ENCODE results near the gene ZMYND19.
"Not testable (repeated sequence)": the region's sequence is repeated elsewhere in the genome, so short reads cannot be mapped to it uniquely, and the experiment has no call there.

The ZMYND19 gene

DNA sequence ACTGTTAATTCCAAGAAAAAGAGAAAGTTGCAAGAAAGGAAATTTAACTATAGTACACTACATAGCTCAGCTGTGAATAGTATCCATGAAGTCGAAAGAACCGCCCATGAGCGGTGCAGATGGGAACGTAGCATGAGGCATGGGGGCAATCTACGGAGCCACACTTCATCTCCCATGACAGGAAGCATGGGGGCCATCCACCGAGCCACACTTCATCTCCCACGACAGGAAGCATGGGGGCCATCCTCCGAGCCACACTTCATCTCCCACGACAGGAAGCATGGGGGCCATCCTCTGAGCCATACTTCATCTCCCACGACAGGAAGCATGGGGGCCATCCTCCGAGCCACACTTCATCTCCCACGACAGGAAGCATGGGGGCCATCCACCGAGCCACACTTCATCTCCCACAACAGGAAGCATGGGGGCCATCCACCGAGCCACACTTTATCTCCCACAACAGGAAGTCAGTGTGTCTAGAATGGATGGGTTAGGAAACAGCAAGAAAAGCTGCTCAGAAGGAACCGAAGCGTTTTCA lies 53.6 kb downstream of the ZMYND19 start:
- not testable (repeated sequence) for H2BK12ac ChIP-seq (ENCODE audit: low read length in 2 of 2); H3K79me1 ChIP-seq (replicated peaks; ENCODE audit: low read length, poor library complexity, severe bottlenecking); H3K9me3 ChIP-seq (ENCODE audit: control insufficient read depth, low read length); H3K9ac ChIP-seq (ENCODE audit: low read length); H2AK5ac ChIP-seq (ENCODE audit: low read length, severe bottlenecking); H3K4me3 ChIP-seq (ENCODE audit: insufficient read depth in 1 of 2, low read depth in 1 of 2, low read length in 2 of 2); H4K8ac ChIP-seq (ENCODE audit: low read length); H2BK120ac ChIP-seq (ENCODE audit: low read depth, low read length); H3K23ac ChIP-seq (ENCODE audit: low read length in 2 of 2); H3K27me3 ChIP-seq (ENCODE audit: control insufficient read depth in 1 of 2, insufficient read depth in 1 of 2, low read length in 2 of 2); H3K27ac ChIP-seq (ENCODE audit: low read length, poor library complexity, severe bottlenecking); H3K4me1 ChIP-seq (ENCODE audit: control insufficient read depth, insufficient read depth, low read depth, low read length); DNase-seq; H3K14ac ChIP-seq (ENCODE audit: low read length in 2 of 2); H2BK15ac ChIP-seq (ENCODE audit: low read depth, poor library complexity, severe bottlenecking); H3K4me2 ChIP-seq (ENCODE audit: low read length, poor library complexity, severe bottlenecking); H2AFZ ChIP-seq (ENCODE audit: low read depth, low read length); H3K4ac ChIP-seq (ENCODE audit: low read depth in 1 of 2, low read length in 2 of 2); H4K91ac ChIP-seq (ENCODE audit: low read length); H3K18ac ChIP-seq (ENCODE audit: low read depth in 1 of 2, low read length in 2 of 2); H2BK5ac ChIP-seq (ENCODE audit: low read depth, low read length, poor library complexity, severe bottlenecking)
- 69% methylated on average over 15 of the region's 16 CpGs for WGBS
- H3K36me3 ChIP-seq (ENCODE audit: control insufficient read depth in 1 of 2, insufficient read depth in 2 of 2, low read depth in 1 of 2, low read length in 2 of 2) = peaks cover 0 to 17% of the 10 kb centered on the region in 2 experiments

DNA sequence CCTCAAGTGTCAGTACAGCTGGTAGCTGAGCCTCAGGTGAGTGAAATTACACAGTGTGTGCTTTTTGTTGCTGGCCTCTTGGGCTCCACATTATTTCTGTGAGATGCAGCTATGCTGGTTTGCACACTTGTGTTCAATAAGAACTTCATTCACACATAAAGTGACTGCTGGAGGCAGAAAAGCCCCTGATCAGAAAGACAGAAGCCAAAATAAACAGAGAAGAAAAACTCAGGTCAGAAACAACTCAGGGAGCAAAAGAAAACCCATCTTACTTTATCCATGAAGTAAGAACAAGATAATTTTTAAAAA lies 55.2 kb downstream of the ZMYND19 start:
- no peak overlapping the region for H3K18ac ChIP-seq (ENCODE audit: low read depth in 1 of 2, low read length in 2 of 2)
- no peak overlapping the region for H2AK5ac ChIP-seq (ENCODE audit: low read length, severe bottlenecking)
- H3K4ac ChIP-seq (ENCODE audit: low read depth in 1 of 2, low read length in 2 of 2) = no peak overlapping the region
- H3K14ac ChIP-seq (ENCODE audit: low read length in 2 of 2) = no peak overlapping the region
- H2AFZ ChIP-seq (ENCODE audit: low read depth, low read length) = no peak overlapping the region
- H2BK15ac ChIP-seq (ENCODE audit: low read depth, poor library complexity, severe bottlenecking) = no peak overlapping the region
- no peak overlapping the region for H4K91ac ChIP-seq (ENCODE audit: low read length)
- no peak overlapping the region for H4K8ac ChIP-seq (ENCODE audit: low read length)
- H3K27me3 ChIP-seq (ENCODE audit: control insufficient read depth in 1 of 2, insufficient read depth in 1 of 2, low read length in 2 of 2) = no peaks in the 10 kb centered on the region
- DNase-seq = no peak
- peaks cover 3% of the 10 kb centered on the region for H3K4me1 ChIP-seq (ENCODE audit: control insufficient read depth, insufficient read depth, low read depth, low read length)
- no peaks in the 10 kb centered on the region for H3K9me3 ChIP-seq (ENCODE audit: control insufficient read depth, low read length)
- no peak overlapping the region for H2BK5ac ChIP-seq (ENCODE audit: low read depth, low read length, poor library complexity, severe bottlenecking)
- peaks cover 0 to 8% of the 10 kb centered on the region in 2 experiments for H3K36me3 ChIP-seq (ENCODE audit: control insufficient read depth in 1 of 2, insufficient read depth in 2 of 2, low read depth in 1 of 2, low read length in 2 of 2)
- H3K4me2 ChIP-seq (ENCODE audit: low read length, poor library complexity, severe bottlenecking) = no peak overlapping the region
- peak overlapping the region; percentile 66 for H3K9ac ChIP-seq (ENCODE audit: low read length)
- H3K23ac ChIP-seq (ENCODE audit: low read length in 2 of 2) = no peak overlapping the region
- peaks cover 4% of the 10 kb centered on the region for H3K79me1 ChIP-seq (replicated peaks; ENCODE audit: low read length, poor library complexity, severe bottlenecking)
- no peak overlapping the region for H2BK120ac ChIP-seq (ENCODE audit: low read depth, low read length)
- no peak overlapping the region for H3K27ac ChIP-seq (ENCODE audit: low read length, poor library complexity, severe bottlenecking)
- H2BK12ac ChIP-seq (ENCODE audit: low read length in 2 of 2) = no peak overlapping the region
- no peak overlapping the region for H3K4me3 ChIP-seq (ENCODE audit: insufficient read depth in 1 of 2, low read depth in 1 of 2, low read length in 2 of 2)

DNA sequence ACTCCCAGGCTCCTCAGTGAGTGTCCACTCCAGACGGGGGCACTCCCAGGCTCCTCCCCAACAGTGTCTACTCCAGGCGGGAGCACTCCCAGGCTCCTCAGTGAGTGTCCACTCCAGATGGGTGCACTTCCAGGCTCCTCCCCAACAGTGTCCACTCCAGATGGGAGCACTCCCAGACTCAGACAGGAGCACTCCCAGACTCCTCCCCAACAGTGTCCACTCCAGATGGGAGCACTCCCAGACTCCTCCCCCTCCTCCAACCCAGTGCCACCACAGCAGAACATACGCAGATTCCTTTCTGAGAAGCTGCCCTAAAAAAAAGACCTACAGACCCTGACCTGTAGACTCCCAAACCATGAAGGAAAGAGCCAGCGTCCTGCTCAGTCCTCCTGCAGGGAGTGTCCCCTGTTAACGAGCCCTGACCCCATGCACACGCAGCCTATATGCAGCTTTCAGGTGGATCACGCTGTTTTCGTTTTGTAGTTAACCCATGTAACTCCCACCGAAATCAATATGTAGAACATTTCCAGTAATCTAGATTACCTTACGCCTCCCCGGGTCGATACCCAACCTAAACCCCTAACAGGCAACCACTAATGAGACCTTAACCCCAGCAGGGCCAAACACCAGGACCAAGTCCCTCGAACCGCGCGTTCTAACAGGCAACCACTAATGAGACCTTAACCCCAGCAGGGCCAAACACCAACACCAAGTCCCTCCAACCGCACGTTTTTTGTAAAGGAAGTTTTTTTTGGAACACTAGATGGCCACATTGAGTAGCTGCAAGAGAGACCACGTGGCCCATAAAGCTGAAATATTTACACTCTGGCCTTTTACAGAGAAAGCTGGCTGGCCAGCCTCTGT lies 55.8 kb downstream of the ZMYND19 start:
- H3K27ac ChIP-seq (ENCODE audit: low read length, poor library complexity, severe bottlenecking) = no peak overlapping the region
- H3K4ac ChIP-seq (ENCODE audit: low read depth in 1 of 2, low read length in 2 of 2) = no peak overlapping the region
- no peaks in the 10 kb centered on the region for H3K9me3 ChIP-seq (ENCODE audit: control insufficient read depth, low read length)
- H3K27me3 ChIP-seq (ENCODE audit: control insufficient read depth in 1 of 2, insufficient read depth in 1 of 2, low read length in 2 of 2) = no peaks in the 10 kb centered on the region
- H3K4me1 ChIP-seq (ENCODE audit: control insufficient read depth, insufficient read depth, low read depth, low read length) = peaks cover 3% of the 10 kb centered on the region
- H3K79me1 ChIP-seq (replicated peaks; ENCODE audit: low read length, poor library complexity, severe bottlenecking) = peaks cover 4% of the 10 kb centered on the region
- no peak overlapping the region for H3K23ac ChIP-seq (ENCODE audit: low read length in 2 of 2)
- H2AK5ac ChIP-seq (ENCODE audit: low read length, severe bottlenecking) = no peak overlapping the region
- no peak overlapping the region for H2BK120ac ChIP-seq (ENCODE audit: low read depth, low read length)
- H3K18ac ChIP-seq (ENCODE audit: low read depth in 1 of 2, low read length in 2 of 2) = no peak overlapping the region
- H2BK15ac ChIP-seq (ENCODE audit: low read depth, poor library complexity, severe bottlenecking) = no peak overlapping the region
- no peak overlapping the region for H2BK5ac ChIP-seq (ENCODE audit: low read depth, low read length, poor library complexity, severe bottlenecking)
- peak; percentile 77 for DNase-seq
- no peak overlapping the region for H4K8ac ChIP-seq (ENCODE audit: low read length)
- peak overlapping the region; percentile 66 for H3K9ac ChIP-seq (ENCODE audit: low read length)
- 60% methylated on average over 19 of the region's 19 CpGs for WGBS
- no peak overlapping the region for H2BK12ac ChIP-seq (ENCODE audit: low read length in 2 of 2)
- H3K14ac ChIP-seq (ENCODE audit: low read length in 2 of 2) = no peak overlapping the region
- no peak overlapping the region for H3K4me3 ChIP-seq (ENCODE audit: insufficient read depth in 1 of 2, low read depth in 1 of 2, low read length in 2 of 2)
- no peak overlapping the region for H3K4me2 ChIP-seq (ENCODE audit: low read length, poor library complexity, severe bottlenecking)
- no peak overlapping the region for H2AFZ ChIP-seq (ENCODE audit: low read depth, low read length)
- H4K91ac ChIP-seq (ENCODE audit: low read length) = no peak overlapping the region
- H3K36me3 ChIP-seq (ENCODE audit: control insufficient read depth in 1 of 2, insufficient read depth in 2 of 2, low read depth in 1 of 2, low read length in 2 of 2) = peaks cover 0 to 8% of the 10 kb centered on the region in 2 experiments

DNA sequence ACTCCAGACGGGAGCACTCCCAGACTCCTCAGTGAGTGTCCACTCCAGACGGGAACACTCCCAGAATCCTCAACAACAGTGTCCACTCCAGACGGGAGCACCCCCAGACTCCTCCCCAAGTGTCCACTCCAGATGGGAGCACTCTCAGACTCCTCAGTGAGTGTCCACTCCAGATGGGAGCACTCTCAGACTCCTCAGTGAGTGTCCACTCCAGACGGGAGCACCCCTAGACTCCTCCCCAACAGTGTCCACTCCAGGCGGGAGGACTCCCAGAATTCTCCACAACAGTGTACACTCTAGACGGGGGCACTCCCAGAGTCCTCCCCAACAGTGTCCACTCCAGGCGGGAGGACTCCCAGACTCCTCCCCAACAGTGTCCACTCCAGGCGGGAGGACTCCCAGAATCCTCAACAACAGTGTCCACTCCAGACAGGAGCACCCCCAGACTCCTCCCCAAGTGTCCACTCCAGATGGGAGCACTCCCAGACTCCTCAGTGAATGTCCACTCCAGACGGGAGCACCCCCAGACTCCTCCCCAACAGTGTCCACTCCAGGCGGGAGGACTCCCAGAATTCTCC lies 57.3 kb downstream of the ZMYND19 start:
- H4K91ac ChIP-seq (ENCODE audit: low read length); H2AFZ ChIP-seq (ENCODE audit: low read depth, low read length); H3K4me3 ChIP-seq (ENCODE audit: insufficient read depth in 1 of 2, low read depth in 1 of 2, low read length in 2 of 2); H3K4me1 ChIP-seq (ENCODE audit: control insufficient read depth, insufficient read depth, low read depth, low read length); H3K4ac ChIP-seq (ENCODE audit: low read depth in 1 of 2, low read length in 2 of 2); H3K36me3 ChIP-seq (ENCODE audit: control insufficient read depth in 1 of 2, insufficient read depth in 2 of 2, low read depth in 1 of 2, low read length in 2 of 2); H3K27me3 ChIP-seq (ENCODE audit: control insufficient read depth in 1 of 2, insufficient read depth in 1 of 2, low read length in 2 of 2); H3K23ac ChIP-seq (ENCODE audit: low read length in 2 of 2); H3K4me2 ChIP-seq (ENCODE audit: low read length, poor library complexity, severe bottlenecking); H3K18ac ChIP-seq (ENCODE audit: low read depth in 1 of 2, low read length in 2 of 2); H3K14ac ChIP-seq (ENCODE audit: low read length in 2 of 2); H2BK120ac ChIP-seq (ENCODE audit: low read depth, low read length); H2BK15ac ChIP-seq (ENCODE audit: low read depth, poor library complexity, severe bottlenecking); H3K9ac ChIP-seq (ENCODE audit: low read length); H4K8ac ChIP-seq (ENCODE audit: low read length); H3K27ac ChIP-seq (ENCODE audit: low read length, poor library complexity, severe bottlenecking); H2AK5ac ChIP-seq (ENCODE audit: low read length, severe bottlenecking); DNase-seq; H2BK5ac ChIP-seq (ENCODE audit: low read depth, low read length, poor library complexity, severe bottlenecking); H3K79me1 ChIP-seq (replicated peaks; ENCODE audit: low read length, poor library complexity, severe bottlenecking); H2BK12ac ChIP-seq (ENCODE audit: low read length in 2 of 2); H3K9me3 ChIP-seq (ENCODE audit: control insufficient read depth, low read length): not testable (repeated sequence)
- WGBS = 85% methylated on average over 10 of the region's 10 CpGs
